ENCODE data around the gene SUMO4.

- TF ChIP-seq POLR2AphosphoS5 (IDR thresholded peaks at IDR 0.05) (no peak), CTCF (IDR thresholded peaks at IDR 0.05) (no peak)
Measured at GRCh38 chr6:149387779-149388512, 12.1 kb upstream of the SUMO4 start.

Data from sigmoid colon (tissue), 4 donors.